ENCODE data around the gene CHD1L. TPM values are rescaled to one million over a fixed set of nuclear protein-coding genes. Genes with fewer than 3 reads are reported as not detected.
A peak's percentile ranks its signal among the peaks of the same experiment; 100 is the strongest.

CHD1L gene
- total and polyA plus RNA-seq, 2 donors from 2014 or later: 15.2 to 27.7 TPM

- no peak for TF ChIP-seq CTCF (IDR thresholded peaks at IDR 0.05; ENCODE audit: borderline replicate concordance, extremely low read depth, insufficient read depth)
- Histone ChIP-seq H3K36me3 (ENCODE audit: control insufficient read depth in 2 of 3, insufficient read depth in 3 of 3, low read length in 3 of 3) (peaks cover 0 to 7% (median 3%) of the 10 kb centered on the region in 3 donors), H3K9ac (ENCODE audit: low read length in 3 of 3) (no peak overlapping the region), H3K27me3 (ENCODE audit: control insufficient read depth, insufficient read depth, low read length) (no peaks in the 10 kb centered on the region), H3K4me3 (ENCODE audit: low read length in 3 of 3) (no peak overlapping the region), H3K4me1 (ENCODE audit: control insufficient read depth in 2 of 3, insufficient read depth in 2 of 3, low read depth in 1 of 3, low read length in 3 of 3) (no peaks in the 10 kb centered on the region), H3K27ac (ENCODE audit: low read depth in 2 of 2, low read length in 2 of 2) (peak overlapping the region in 1 of 2 donors; percentile 8), H3K9me3 (ENCODE audit: control insufficient read depth in 2 of 3, insufficient read depth in 1 of 3, low read length in 3 of 3) (no peaks in the 10 kb centered on the region)
- intact Hi-C loops (cut with DNase I): no loop called here
- FAIRE-seq: no peak
- no peak for DNase-seq
Measured at GRCh38 chr1:147214842-147215539, 27.5 kb upstream of the CHD1L start.

GRCh38 chr1:147215540-147215916, 27.0 kb upstream of the CHD1L start:
- DNase-seq (no peak), FAIRE-seq (no peak)
- intact Hi-C loops (cut with DNase I): no loop called here
- no peak overlapping the region for H3K9ac ChIP-seq (ENCODE audit: low read length in 3 of 3)
- H3K27ac ChIP-seq (ENCODE audit: low read depth in 2 of 2, low read length in 2 of 2): peak overlapping the region in 1 of 2 donors; percentile 8
- no peaks in the 10 kb centered on the region for H3K4me1 ChIP-seq (ENCODE audit: control insufficient read depth in 2 of 3, insufficient read depth in 2 of 3, low read depth in 1 of 3, low read length in 3 of 3)
- no peaks in the 10 kb centered on the region for H3K9me3 ChIP-seq (ENCODE audit: control insufficient read depth in 2 of 3, insufficient read depth in 1 of 3, low read length in 3 of 3)
- H3K36me3 ChIP-seq (ENCODE audit: control insufficient read depth in 2 of 3, insufficient read depth in 3 of 3, low read length in 3 of 3): peaks cover 0 to 5% (median 3%) of the 10 kb centered on the region in 3 donors
- H3K27me3 ChIP-seq (ENCODE audit: control insufficient read depth, insufficient read depth, low read length): no peaks in the 10 kb centered on the region
- no peak overlapping the region for H3K4me3 ChIP-seq (ENCODE audit: low read length in 3 of 3)
- no peak for TF ChIP-seq CTCF (IDR thresholded peaks at IDR 0.05; ENCODE audit: borderline replicate concordance, extremely low read depth, insufficient read depth)

- H3K9me3 ChIP-seq (ENCODE audit: control insufficient read depth in 2 of 3, insufficient read depth in 1 of 3, low read length in 3 of 3): no peaks in the 10 kb centered on the region
- H3K4me3 ChIP-seq (ENCODE audit: low read length in 3 of 3): no peak overlapping the region
- no peaks in the 10 kb centered on the region for H3K27me3 ChIP-seq (ENCODE audit: control insufficient read depth, insufficient read depth, low read length)
- intact Hi-C loops (cut with DNase I): no loop called here
- peaks cover 0 to 5% (median 3%) of the 10 kb centered on the region in 3 donors for H3K36me3 ChIP-seq (ENCODE audit: control insufficient read depth in 2 of 3, insufficient read depth in 3 of 3, low read length in 3 of 3)
- H3K9ac ChIP-seq (ENCODE audit: low read length in 3 of 3): no peak overlapping the region
- no peak for FAIRE-seq
- DNase-seq: no peak
- no peak for TF ChIP-seq CTCF (IDR thresholded peaks at IDR 0.05; ENCODE audit: borderline replicate concordance, extremely low read depth, insufficient read depth)
- no peak overlapping the region for H3K27ac ChIP-seq (ENCODE audit: low read depth in 2 of 2, low read length in 2 of 2)
- no peaks in the 10 kb centered on the region for H3K4me1 ChIP-seq (ENCODE audit: control insufficient read depth in 2 of 3, insufficient read depth in 2 of 3, low read depth in 1 of 3, low read length in 3 of 3)
Measured at GRCh38 chr1:147216124-147216523, 26.4 kb upstream of the CHD1L start.
